CD4-positive, alpha-beta T cell (primary cell): ENCODE results near the gene GP1BB. TPM values are rescaled to one million over a fixed set of nuclear protein-coding genes. Genes with fewer than 3 reads are reported as not detected.

ENCODE experiments used
- ATAC-seq: fragments of 200-7000 bp; cut with Tn5 transposase; one replicate; pipeline ENCODE4 v1.10.0; 2022; ENCODE audit warnings: mild to moderate bottlenecking; ENCODE audit not compliant: poor library complexity
- CTCF ChIA-PET: fragments of 350-600 bp; sonication (Branson Sonifier 250); formaldehyde crosslinking; loops from one replicate; lab custom pipeline; 2021; ENCODE audit warnings: antibody characterized with exemption, inconsistent platforms; lab: Charles Lee
- POLR2A ChIA-PET: fragments of 350-600 bp; sonication (Branson Sonifier 250); formaldehyde crosslinking; loops from one replicate; lab custom pipeline; 2021; ENCODE audit warnings: antibody characterized with exemption, inconsistent platforms; lab: Charles Lee
- DNase-seq, 14 experiments: peaks; one replicate each; pipeline ENCODE4 v3.0.0-alpha.2; 2013 to 2020; ENCODE audit warnings: mixed read lengths in 2 of 14
- H3K27ac ChIP-seq, 2 donors: one replicate each; pipeline versions ENCODE4 v1.5.1 to v1.7.0; 2013; ENCODE audit warnings: low read length in 2 of 2, low read depth in 1 of 2, mild to moderate bottlenecking in 1 of 2
- H3K27me3 ChIP-seq, 2 experiments: 1 replicate in 1 of 2; 2 replicates in 1 of 2; pipeline versions ENCODE4 v1.6.1 to v1.7.0; 2013; ENCODE audit warnings: low read length in 2 of 2, control low read depth in 1 of 2, mild to moderate bottlenecking in 1 of 2, moderate library complexity in 1 of 2; ENCODE audit not compliant: insufficient read depth in 2 of 2, control insufficient read depth in 1 of 2
- H3K36me3 ChIP-seq: one replicate; pipeline ENCODE4 v1.6.1; 2013; ENCODE audit warnings: low read length, control low read depth; ENCODE audit not compliant: insufficient read depth
- H3K4me1 ChIP-seq: one replicate; pipeline ENCODE4 v1.6.1; 2013; ENCODE audit warnings: low read length, control low read depth; ENCODE audit not compliant: insufficient read depth
- H3K4me3 ChIP-seq: one replicate; pipeline ENCODE4 v1.5.1; 2013; ENCODE audit warnings: mild to moderate bottlenecking, low read length, moderate library complexity
- H3K9me3 ChIP-seq, 2 experiments: 1 replicate in 1 of 2; 2 replicates in 1 of 2; pipeline versions ENCODE4 v1.6.1 to v1.7.0; 2013; ENCODE audit warnings: low read length in 2 of 2, mild to moderate bottlenecking in 2 of 2, control low read depth in 1 of 2, moderate library complexity in 1 of 2; ENCODE audit not compliant: control insufficient read depth in 1 of 2, insufficient read depth in 1 of 2
- H3K27ac Mint-ChIP-seq: one replicate; pipeline ENCODE4 v1.8.0; 2020; ENCODE audit warnings: mixed read lengths
- H3K27me3 Mint-ChIP-seq: one replicate; pipeline ENCODE4 v1.8.0; 2021; ENCODE audit warnings: mixed read lengths
- H3K36me3 Mint-ChIP-seq: one replicate; pipeline ENCODE4 v1.8.0; 2021; ENCODE audit warnings: low read depth, mixed read lengths
- H3K4me1 Mint-ChIP-seq: one replicate; pipeline ENCODE4 v1.8.0; 2021; ENCODE audit warnings: low read depth, mixed read lengths
- H3K4me3 Mint-ChIP-seq: one replicate; pipeline ENCODE4 v1.8.0; 2020; ENCODE audit warnings: mild to moderate bottlenecking, mixed read lengths
- H3K9me3 Mint-ChIP-seq: one replicate; pipeline ENCODE4 v1.8.0; 2020; ENCODE audit warnings: mixed read lengths
- CTCF ChIP-seq: fragments of 200-600 bp; IDR thresholded peaks from one replicate; pipeline ENCODE4 v1.8.0; 2022; ENCODE audit warnings: antibody characterized with exemption, mild to moderate bottlenecking
- intact Hi-C, 2 experiments: fragments of 100-400 bp; cut with DNase I in 1 of 2; cut with micrococcal nuclease in 1 of 2; formaldehyde crosslinking; loops; one replicate each; pipeline versions ENCODE4 v1.15.1 to v1.9.0; 2023 to 2025; cut with DNase I, micrococcal nuclease
- total RNA-seq, 174 experiments: library from RNA in 2 of 174; stranded (reverse) in 2 of 174; gene quantifications; one replicate each; pipeline ENCODE4 v1.2.3 and lab custom pipeline; 2021 to 2026

The GP1BB gene
- total RNA-seq, 2 experiments from 2014 or later = 0.22 TPM; not detected in 1

DNA sequence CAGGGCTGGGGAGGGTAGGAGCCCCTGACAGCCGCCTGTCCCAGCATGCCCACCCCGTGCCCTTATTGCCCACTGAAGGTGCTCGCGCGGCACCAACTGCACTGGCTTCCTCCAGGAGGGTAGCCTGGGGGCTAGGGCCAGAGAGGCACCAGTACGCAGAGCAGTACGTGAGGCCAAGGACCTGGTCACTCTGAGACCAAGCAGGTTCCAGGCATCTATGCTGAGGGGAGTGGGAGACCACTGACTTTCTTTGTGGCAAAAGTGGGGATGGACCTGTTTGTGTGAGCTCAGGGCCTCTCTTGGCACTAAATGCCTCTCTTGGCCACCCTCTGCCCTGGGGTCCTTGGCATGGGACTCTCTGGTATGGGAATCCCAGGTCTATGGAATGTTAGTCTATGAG is 10.8 kb downstream of the GP1BB start:
- H3K27ac ChIP-seq = no peak overlapping the region
- H3K27me3 ChIP-seq = peaks cover 0 to 2% of the 10 kb centered on the region in 2 experiments
- DNase-seq (no peak), ATAC-seq (no peak)
- H3K4me3 Mint-ChIP-seq = no peak overlapping the region
- H3K36me3 Mint-ChIP-seq = no peaks in the 10 kb centered on the region
- TF ChIP-seq CTCF = no peak
- no peaks in the 10 kb centered on the region for H3K27me3 Mint-ChIP-seq
- H3K4me3 ChIP-seq = no peak overlapping the region
- intact Hi-C loops = no loop called here
- H3K27ac Mint-ChIP-seq = no peak overlapping the region
- ChIA-PET POLR2A (no interaction called here), CTCF (interaction anchor here (1.3 kb wide), 1 partner anchor 176 kb away, joined by 3 read pairs; no protein-coding TSS in a partner anchor)
- peaks cover 10% of the 10 kb centered on the region for H3K4me1 ChIP-seq
- no peaks in the 10 kb centered on the region for H3K36me3 ChIP-seq
- H3K4me1 Mint-ChIP-seq = no peaks in the 10 kb centered on the region
- H3K9me3 Mint-ChIP-seq = no peaks in the 10 kb centered on the region
- H3K9me3 ChIP-seq = no peaks in the 10 kb centered on the region

DNA sequence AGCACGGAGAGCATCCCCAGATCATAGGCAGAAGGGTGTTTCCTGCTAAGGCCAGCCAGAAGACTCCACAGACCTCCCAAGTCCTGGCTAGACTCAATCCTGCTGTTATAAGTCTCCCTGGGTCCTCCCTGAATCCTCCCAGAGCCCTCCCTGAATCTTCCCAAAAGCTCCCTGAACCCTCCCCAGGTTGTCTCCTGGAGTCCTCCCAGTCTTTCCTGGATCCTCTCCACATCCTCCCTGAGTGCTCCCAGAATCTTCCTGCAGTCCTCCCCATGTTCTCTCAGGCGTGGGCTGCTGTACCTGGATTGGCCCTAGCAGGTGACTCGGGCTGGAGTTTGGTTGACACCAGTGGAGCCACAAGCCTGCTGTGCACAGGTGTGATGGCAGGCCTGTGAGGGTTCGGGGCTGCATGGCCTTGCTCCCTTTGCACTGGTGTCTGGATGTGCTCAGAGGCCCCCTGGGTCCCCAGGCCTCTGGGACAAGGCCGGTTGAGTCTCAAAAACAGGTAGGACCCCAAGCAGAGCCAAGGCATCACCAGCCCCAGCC is 11.6 kb downstream of the GP1BB start:
- no peak for ATAC-seq
- POLR2A ChIA-PET = no interaction called here

DNA sequence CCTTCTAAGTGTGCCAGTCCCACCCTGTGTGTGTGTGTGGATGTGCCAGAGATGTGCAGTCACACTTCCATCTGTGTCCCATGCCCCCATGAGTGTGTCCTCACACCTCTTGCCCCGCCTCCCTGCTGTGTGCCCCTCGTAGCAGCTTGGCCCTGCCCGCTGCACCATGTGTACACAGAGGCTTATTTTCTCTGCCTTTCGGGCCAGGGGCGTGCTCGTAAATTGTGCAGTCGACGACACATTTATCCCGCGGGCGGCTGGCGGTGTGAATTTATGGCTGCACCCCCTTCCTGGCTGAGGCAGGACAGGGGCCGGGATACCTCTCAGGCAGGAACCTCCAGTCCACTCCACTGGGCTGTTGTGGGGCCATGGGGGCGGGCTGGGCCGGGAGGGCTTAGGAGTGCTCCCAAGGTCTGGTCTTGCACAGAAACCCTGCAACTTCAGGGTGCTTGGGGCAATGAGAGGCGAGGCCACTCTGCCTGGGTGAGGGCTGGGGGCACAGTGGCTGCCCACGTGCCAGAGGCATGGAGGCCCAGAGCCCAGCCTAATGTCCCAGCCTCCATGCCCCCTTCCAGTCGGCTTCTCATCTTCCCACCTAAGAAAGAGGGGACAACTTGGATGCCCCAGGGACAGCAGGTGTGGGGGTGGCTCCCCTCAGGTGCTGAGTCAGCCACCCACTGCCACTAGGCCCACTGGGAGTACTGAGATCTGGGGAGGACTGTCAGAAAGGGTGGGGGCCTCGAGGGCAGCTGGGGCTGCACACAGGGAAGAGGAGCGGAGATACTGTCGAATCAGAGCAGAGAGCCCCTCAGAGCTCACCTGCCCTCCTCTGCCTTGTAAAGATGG is 12.5 kb downstream of the GP1BB start:
- Mint-ChIP-seq H3K4me3 (no peak overlapping the region), H3K36me3 (no peaks in the 10 kb centered on the region), H3K9me3 (no peaks in the 10 kb centered on the region), H3K4me1 (no peaks in the 10 kb centered on the region), H3K27ac (no peak overlapping the region), H3K27me3 (no peaks in the 10 kb centered on the region)
- Histone ChIP-seq H3K36me3 (no peaks in the 10 kb centered on the region), H3K4me3 (no peak overlapping the region), H3K4me1 (peaks cover 4% of the 10 kb centered on the region), H3K27ac (no peak overlapping the region), H3K9me3 (no peaks in the 10 kb centered on the region), H3K27me3 (no peaks in the 10 kb centered on the region)
- ChIA-PET POLR2A (no interaction called here), CTCF (no interaction called here)
- ATAC-seq (no peak), DNase-seq (no peak)
- TF ChIP-seq CTCF = no peak
- intact Hi-C loops = no loop called here

More for the DNA sequence above, 11.6 kb downstream of the GP1BB start:
- Mint-ChIP-seq H3K36me3 (no peaks in the 10 kb centered on the region), H3K9me3 (no peaks in the 10 kb centered on the region), H3K4me3 (no peak overlapping the region), H3K27ac (no peak overlapping the region), H3K27me3 (no peaks in the 10 kb centered on the region), H3K4me1 (no peaks in the 10 kb centered on the region)
- H3K27me3 ChIP-seq = no peaks in the 10 kb centered on the region
- H3K4me3 ChIP-seq = no peak overlapping the region
- DNase-seq = no peak
- H3K9me3 ChIP-seq = no peaks in the 10 kb centered on the region
- no peak overlapping the region for H3K27ac ChIP-seq
- CTCF ChIA-PET = interaction anchor here (1.3 kb wide), 1 partner anchor 175 kb away, joined by 3 read pairs; no protein-coding TSS in a partner anchor
- H3K4me1 ChIP-seq = peaks cover 10% of the 10 kb centered on the region
- H3K36me3 ChIP-seq = no peaks in the 10 kb centered on the region
- intact Hi-C loops = no loop called here
- no peak for TF ChIP-seq CTCF
